ENCODE data around the gene MDGA2.
"Not testable (repeated sequence)": the region's sequence is repeated elsewhere in the genome, so short reads cannot be mapped to it uniquely, and the experiment has no call there.

Gene MDGA2

DNA sequence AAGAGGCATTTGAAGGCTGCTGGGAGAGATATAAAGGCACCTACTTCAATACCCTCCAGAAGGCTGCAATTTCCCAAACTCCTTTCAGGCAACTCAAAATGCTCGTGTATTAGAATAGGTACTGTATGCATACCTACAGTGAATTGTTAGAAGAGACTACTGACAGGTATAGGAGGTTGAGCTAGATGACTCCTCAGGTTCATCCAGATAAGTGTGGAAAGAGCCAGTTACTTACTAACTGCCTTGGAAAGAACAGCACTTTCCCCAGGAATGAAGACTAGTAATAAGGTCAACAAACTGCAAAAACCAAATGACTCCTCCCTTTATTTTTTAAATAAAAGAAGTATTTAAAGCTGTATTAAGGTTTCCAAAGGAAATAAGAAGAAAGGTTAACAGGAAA, 429.0 kb downstream of the MDGA2 start:
- no peak overlapping the region for H3K4me3 ChIP-seq (ENCODE audit: low read depth, low read length)
- DNase-seq (ENCODE audit: low read depth) = no peak
- TF ChIP-seq, protein P1, sequence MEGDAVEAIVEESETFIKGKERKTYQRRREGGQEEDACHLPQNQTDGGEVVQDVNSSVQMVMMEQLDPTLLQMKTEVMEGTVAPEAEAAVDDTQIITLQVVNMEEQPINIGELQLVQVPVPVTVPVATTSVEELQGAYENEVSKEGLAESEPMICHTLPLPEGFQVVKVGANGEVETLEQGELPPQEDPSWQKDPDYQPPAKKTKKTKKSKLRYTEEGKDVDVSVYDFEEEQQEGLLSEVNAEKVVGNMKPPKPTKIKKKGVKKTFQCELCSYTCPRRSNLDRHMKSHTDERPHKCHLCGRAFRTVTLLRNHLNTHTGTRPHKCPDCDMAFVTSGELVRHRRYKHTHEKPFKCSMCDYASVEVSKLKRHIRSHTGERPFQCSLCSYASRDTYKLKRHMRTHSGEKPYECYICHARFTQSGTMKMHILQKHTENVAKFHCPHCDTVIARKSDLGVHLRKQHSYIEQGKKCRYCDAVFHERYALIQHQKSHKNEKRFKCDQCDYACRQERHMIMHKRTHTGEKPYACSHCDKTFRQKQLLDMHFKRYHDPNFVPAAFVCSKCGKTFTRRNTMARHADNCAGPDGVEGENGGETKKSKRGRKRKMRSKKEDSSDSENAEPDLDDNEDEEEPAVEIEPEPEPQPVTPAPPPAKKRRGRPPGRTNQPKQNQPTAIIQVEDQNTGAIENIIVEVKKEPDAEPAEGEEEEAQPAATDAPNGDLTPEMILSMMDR (conservative IDR thresholded peaks at IDR 0.05; ENCODE audit: low read depth, low read length) = no peak

DNA sequence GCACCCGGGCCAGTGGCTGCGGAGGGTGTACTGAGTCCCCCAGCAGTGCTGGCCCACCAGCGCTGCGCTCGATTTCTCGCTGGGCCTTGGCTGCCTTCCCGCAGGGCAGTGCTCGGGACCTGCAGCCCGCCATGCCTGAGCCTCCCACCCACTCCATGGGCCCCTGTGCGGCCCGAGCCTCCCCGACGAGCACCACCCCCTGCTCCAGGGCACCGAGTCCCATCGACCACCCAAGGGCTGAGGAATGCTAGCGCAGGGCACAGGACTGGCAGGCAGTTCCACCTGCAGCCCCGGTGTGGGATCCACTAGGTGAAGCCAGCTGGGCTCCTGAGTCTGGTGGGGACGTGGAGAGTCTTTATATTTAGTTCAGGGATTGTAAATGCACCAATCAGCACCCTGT, 432.8 kb downstream of the MDGA2 start:
- H3K4me3 ChIP-seq (ENCODE audit: low read depth, low read length); DNase-seq (ENCODE audit: low read depth): not testable (repeated sequence)

DNA sequence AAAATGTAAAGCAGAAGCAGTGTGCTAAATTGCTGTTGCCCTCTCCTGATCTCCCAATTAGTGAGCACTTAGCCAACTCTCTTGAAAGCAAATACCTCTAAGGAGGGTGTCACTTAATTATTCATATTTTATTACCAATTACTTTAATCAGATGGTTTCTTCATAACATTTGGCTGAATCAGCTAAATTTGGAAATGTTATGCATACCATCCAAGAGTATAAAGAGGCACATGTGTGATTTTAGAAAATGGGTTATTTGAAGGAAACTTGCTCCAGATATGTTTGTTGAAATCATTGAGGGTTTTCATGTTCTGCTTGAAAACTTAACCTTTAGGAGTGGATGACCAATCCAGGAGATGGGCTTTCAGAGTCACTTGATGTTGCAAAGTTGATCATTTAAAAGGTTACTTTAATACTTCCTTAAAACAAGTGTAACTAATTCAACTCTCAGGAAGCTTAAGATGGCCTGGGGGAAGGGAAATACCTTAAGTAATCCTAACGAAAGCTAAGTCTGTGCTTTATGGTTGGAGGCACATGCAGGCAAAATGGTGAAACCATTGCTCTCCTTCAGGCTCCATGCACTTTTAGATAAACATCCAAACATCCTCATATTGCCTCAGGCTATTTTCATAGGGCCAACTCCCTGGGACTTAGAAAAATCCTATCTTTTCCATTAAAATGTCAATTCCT, 434.5 kb downstream of the MDGA2 start:
- no peak for DNase-seq (ENCODE audit: low read depth)
- TF ChIP-seq, protein P1 (conservative IDR thresholded peaks at IDR 0.05; ENCODE audit: low read depth, low read length) = no peak
- H3K4me3 ChIP-seq (ENCODE audit: low read depth, low read length) = no peak overlapping the region

DNA sequence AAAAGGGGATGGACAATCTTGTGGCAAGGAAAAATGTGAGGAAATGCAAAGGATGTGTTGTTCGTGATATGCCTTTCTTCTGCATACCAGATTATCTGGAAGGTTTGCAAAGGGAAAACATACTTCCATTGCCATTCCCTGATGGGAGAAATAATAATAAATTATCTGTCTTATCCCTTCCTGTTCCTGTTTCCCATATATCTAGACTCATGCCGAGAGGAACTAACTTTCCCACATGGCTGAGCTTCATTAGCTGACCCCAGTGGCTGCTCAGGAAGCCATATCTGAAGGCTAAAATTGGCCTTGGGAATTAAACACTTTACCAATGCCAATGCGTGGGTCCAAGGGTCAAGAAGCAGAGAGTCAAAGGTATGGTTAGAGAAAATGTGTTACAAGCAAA, 439.8 kb downstream of the MDGA2 start:
- no peak for DNase-seq (ENCODE audit: low read depth)
- TF ChIP-seq, protein P1 (conservative IDR thresholded peaks at IDR 0.05; ENCODE audit: low read depth, low read length) = no peak
- H3K4me3 ChIP-seq (ENCODE audit: low read depth, low read length) = no peak overlapping the region

DNA sequence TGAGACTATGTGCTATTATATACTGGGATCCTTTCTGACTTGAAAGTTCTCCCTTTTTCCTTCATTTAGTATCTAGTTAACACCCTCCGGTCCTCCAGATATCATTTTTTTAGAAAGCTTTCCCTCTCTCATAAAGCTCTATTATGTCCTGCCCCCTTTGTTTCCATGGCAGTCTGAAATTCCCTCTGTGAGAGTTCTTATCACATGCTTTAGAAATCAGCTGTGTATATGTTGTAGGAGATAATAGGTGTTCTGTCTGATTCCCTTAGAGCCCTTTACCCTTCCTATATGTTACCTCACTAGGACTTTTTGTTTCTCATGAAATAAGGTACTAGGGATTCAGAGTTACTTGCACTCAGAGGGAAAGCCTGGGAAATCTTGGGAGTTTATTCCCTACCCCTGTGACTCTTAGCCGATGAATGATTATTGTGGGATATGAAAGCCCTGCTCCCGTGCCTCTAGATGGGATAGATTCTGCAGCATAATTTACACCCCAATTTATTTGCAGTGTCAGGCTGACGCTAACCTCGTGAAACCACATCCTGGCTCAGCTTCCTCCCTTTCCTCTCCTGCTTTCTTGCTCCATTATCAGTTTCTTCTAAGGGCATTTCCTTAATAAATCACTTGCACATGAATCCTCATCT, 448.4 kb downstream of the MDGA2 start:
- no peak overlapping the region for H3K4me3 ChIP-seq (ENCODE audit: low read depth, low read length)

DNA sequence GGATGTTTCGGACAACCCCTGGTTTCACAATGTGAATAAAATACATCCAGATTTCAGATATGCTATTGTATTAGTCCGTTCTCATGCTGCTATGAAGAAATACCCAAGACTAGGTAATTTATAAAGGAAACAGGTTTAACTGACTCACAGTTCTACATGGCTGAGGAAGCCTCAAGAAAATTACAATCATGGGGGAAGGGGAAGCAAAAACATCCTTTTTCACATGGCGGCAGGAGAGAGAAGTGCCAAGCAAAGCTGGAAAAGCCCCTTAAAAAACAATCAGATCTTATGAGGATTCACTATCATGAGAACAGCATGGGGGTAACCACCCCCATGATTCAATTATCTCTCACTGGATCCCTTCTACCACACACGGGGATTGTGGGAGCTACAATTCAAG, 451.7 kb downstream of the MDGA2 start:
- no peak overlapping the region for H3K4me3 ChIP-seq (ENCODE audit: low read depth, low read length)
- DNase-seq (ENCODE audit: low read depth) = no peak
- TF ChIP-seq, protein P1 (conservative IDR thresholded peaks at IDR 0.05; ENCODE audit: low read depth, low read length) = no peak

More for the DNA sequence above, 448.4 kb downstream of the MDGA2 start:
- TF ChIP-seq, protein P1 (conservative IDR thresholded peaks at IDR 0.05; ENCODE audit: low read depth, low read length) = no peak
- DNase-seq (ENCODE audit: low read depth) = peak; percentile 26

DNA sequence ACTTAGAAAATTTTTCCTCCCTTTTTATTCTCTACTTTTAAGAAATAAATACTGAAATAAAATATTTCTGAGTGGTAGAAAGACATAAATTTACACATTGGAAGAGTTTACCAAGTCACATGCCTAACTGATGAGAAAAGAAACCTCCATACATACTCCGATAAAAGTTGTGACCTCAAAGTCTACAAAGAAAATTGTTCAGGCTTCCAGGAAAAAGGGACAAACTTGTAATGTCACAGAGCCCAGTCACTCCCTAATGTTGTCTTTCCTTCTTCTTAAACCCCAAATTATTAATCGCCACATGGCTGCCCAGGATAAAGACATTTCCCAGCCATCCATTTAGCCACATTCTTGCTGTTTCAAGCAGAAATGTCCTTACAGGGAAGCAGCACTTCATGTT, 455.3 kb downstream of the MDGA2 start:
- DNase-seq (ENCODE audit: low read depth) = no peak
- H3K4me3 ChIP-seq (ENCODE audit: low read depth, low read length) = no peak overlapping the region
- TF ChIP-seq, protein P1 (conservative IDR thresholded peaks at IDR 0.05; ENCODE audit: low read depth, low read length) = no peak
